GM12892 (cell line): Measurements from ENCODE around the gene SLC5A8.

ENCODE experiments used
- POLR2A ChIP-seq: IDR thresholded peaks from 2 replicates; pipeline ENCODE4 v1.6.1; 2011; ENCODE audit warnings: low read depth, low read length, control low read depth
- POLR2AphosphoS5 ChIP-seq: IDR thresholded peaks from 2 replicates; pipeline ENCODE4 v1.6.1; 2011; ENCODE audit warnings: low read depth, low read length, control low read depth

DNA sequence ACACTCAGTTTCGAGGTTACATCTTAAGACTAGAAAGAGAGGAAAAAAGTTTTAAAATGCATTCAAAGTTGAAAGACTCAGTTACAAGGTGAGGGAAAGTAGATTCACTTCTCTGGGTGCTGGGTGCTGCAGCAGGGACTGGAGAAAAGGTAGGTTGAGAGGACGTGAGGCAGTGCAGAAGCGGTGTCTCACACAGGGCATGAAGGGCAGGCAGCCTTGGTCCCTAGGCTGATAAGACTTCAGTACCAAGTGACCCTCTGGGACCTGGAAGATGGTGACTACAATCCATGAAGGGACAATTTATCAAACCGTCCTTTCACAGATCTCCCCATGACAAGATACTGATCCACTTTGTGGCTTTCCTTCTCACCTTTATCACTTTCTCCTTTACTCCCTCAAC lies 47.3 kb upstream of the SLC5A8 start:
- TF ChIP-seq POLR2A (no peak), POLR2AphosphoS5 (no peak)
